GM18502 (cell line): ENCODE results near the gene HK2.

Experiments used
- ATAC-seq: cut with Tn5 transposase; IDR thresholded peaks from one replicate; pipeline ENCODE4 v1.9.1; 2021; ENCODE audit warnings: mild to moderate bottlenecking; ENCODE audit not compliant: unreplicated experiment, poor library complexity

Gene HK2

DNA sequence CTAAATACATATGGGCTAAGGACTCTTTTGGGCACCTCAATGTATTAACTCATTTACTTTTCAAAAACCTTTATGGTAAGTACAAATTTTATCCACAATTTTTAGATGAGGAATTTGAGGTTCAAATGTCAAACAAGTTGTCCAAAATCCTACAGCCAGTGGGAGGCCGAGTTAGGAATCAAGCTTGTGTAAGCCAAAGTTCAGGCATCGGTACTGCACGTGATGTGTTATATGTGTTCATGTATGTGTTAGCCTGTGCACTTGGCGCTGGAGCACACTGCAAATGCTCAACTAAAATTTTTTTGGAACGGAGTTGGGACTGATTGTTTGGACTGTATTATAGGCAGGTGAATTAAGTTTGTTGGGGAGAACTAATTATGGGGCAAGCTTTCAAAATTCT lies 22.7 kb downstream of the HK2 start:
- ATAC-seq, result no peak

DNA sequence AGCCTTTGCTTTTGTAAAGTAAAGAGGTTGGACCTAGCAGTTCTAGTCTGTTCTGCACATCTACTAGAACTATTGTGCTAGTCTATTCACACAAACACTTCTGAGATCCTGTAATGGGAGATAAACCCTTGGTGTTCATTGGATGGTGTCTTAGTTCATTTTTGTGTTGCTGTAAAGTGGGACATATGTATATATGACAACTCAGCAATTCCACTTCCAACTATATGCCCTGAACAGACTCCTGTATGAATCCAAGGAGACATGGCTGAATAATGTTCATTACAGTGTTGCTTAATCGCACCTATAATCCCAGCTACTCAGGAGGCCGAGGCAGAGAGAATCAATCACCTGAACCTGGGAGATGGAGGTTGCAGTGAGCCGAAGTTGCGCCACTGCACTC lies 23.3 kb downstream of the HK2 start:
- ATAC-seq, result no peak

DNA sequence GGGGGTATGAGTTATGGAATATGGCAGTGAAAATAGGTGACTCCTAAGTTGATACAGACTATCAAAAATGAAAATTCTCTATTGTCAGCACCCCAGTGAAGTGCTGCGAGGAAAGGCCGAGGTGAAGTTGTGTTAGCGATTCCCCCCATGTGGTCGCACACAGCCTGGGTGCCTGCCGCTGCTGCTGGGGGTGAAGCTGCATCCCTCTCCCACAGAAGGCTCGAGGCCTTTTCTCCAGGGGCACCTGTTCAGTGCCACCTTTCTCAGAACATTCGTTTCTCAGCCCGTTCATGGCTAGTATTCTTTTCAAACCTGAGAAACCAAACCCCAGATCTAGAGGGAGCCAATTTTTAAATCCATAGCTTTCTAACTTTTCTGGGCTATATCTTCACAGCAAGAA lies 23.8 kb downstream of the HK2 start:
- ATAC-seq, result no peak

DNA sequence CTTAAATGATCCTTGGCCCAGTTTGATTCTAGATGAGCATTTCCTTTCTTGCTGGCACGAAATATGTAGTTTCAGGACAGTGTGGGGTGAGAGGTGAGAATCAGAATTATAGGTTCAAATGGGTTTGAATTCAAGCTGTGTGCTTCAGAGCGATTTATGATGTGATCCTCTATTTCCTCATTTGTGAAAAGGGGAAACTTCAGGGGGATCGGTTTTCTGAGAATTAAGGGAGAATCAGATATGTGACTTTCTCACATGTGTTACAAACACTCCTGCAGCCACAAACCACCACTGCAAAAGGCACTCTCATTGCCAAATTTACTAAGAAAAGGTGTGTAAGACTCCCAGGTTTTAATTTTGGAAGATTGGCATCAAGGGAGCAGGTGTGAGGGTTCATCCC lies 24.4 kb downstream of the HK2 start:
- ATAC-seq, result no peak

DNA sequence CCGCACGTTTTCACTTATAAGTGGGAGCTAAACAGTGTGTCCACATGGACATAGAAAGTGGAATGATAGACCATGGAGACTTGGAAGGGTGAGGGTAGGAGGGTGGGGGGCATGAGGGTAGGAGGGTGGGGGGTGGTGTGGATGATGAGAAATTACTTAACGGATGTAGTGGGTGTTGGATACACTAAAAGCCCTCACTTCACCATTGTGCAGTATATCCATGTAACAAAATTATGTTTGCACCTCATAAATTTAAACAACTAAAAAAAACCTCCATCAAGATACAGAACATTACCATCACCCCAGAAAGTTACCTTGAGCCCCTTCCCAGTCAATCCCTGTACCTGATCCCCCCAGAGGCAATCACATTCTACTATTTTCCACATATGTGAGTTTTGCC lies 26.2 kb downstream of the HK2 start:
- ATAC-seq, result no peak

DNA sequence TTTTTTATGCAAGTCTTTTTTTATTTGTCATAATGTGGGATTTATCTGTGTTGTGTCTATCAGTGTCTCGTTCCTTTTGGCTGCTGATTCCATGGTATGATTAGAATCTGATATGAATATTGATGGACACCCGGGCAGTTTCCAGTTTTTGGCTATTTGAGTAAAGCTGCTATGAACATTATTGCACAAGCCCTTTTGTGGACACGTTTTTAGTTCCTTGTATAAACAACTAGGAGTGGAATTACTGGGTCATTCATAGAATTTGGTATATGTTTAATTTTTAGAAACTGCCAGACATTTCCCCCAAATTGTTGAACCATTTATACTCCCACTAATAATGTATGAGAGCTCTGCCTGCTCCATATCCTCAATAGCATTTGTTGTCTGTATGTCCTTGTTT lies 26.6 kb downstream of the HK2 start:
- ATAC-seq, result no peak

DNA sequence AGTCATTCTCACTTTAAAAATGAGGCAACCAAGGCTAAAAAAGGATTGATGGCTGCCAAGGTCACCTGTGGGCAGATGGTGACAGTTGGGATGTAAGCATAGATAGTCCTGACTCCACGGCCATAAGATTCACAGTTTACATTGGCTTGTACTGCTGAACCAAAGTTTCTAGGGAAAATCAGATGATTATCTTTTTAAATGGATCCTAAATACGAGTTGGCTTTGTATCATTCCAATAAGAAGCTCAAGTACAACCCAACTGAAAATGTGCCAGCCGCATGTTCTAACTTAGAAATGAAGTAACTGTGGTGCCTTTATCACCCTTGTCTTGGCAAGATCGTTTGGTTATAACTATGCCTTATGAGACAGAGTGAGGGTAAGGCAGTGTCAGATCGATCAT lies 27.6 kb downstream of the HK2 start:
- ATAC-seq, result no peak

DNA sequence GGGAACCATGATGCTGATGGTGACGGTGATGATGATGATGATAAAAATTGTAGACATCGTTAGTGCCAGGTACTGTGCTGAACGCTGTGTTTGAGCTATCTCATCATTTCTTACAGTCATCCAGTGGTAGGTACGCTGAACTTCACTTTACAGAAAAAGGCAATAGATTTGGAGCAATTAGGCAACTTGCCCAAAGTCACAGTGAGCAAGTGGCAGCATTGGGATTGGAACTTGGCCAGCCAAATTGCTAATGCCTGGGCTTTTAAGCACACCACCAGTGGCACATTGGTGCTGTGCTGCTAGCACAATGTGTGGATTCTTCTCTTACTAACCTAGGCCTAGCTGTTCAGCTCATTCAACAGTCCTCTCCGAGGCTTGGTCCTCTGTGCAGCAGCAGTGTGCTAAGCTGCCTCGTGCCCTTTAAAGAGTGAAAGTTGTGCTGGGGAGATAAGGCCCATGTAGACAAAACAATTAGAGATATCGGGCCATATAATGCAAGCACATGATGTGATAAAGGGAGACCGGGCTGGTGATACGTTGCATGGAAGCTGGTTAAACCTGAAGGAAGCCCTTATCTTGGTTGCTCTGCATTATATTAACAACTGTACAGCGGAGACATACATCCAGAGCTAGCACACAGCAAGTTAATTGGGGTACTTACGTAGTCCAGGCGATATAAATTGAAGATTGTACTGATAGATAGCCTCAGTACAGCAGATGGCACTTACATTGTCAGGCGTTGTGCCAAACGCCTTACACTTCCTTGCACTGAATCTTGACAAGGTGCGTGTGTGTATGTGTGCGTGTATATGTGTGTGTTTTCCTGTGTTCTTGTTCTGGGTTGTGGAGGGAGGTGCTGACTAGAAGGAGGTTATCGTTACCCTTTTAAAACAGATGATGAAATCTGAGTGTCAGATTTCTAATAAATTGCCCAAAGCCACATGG lies 28.4 kb downstream of the HK2 start:
- ATAC-seq, result no peak

DNA sequence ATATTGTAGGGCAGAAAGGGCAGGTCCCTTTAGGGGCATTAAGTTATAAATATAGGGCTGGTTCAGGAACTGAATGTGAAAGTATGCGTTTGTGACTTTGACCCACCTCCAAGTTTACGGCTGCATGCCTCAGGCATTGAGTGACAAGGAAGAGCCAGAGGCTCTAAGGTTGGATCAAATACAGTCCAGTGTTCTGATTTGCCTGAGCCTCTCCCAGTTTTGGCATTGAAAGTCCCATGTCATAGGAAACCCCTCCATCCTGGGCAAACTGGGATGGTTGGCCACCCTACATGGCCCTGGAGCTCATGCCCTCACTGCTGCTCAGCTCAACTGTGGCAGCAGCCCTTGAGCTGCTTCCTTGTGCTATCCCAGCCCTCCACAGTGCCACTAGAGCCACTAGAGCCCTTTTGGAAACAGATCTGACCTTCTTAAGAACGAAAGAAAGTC lies 29.9 kb downstream of the HK2 start:
- ATAC-seq, result no peak

DNA sequence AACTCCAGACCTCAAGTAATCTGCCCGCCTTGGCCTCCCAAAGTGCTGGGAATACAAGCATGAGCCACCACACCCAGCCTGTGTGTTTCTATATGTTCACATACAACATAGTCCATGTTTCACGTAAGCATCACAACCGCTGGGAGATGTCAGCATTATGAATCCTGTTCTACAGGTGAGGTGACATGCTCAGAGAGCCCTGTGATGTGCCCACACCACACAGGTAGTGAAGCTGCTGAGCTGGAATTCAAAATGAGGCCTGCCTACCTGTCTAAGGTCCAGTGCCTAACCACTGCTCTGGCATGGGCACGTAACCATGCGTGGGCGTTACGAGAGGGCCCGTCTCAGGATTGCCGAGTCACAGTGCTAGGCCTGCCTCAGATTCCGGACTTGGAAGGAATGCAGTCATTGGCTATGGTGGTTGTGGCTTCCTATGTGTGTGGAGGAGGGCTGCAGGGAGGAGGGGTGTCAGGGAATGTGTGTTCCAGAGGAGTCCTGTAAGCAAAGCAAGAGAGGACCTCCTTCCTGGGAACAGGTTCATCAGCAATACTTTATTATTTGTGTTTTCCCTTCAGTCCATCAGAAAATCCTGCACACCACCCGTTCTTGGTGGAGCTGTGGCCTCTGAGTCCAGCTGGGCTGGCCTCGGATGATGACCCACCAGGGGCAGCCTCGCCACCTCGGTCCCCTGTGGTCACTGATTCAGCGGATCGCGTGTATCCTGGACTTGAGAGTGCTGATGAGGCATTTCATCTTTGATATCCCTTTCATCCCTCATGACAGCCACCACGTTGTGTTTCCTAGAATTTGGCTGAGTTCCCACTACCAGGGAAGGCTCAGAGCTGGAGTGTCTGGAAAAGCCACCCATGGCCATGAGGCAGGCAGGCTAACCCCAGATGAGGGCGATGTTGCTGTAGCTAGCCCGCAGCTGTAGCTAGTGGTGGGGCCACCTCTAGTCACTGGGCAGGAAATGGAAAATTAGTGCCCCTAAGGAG lies 31.1 kb downstream of the HK2 start:
- ATAC-seq, result no peak

DNA sequence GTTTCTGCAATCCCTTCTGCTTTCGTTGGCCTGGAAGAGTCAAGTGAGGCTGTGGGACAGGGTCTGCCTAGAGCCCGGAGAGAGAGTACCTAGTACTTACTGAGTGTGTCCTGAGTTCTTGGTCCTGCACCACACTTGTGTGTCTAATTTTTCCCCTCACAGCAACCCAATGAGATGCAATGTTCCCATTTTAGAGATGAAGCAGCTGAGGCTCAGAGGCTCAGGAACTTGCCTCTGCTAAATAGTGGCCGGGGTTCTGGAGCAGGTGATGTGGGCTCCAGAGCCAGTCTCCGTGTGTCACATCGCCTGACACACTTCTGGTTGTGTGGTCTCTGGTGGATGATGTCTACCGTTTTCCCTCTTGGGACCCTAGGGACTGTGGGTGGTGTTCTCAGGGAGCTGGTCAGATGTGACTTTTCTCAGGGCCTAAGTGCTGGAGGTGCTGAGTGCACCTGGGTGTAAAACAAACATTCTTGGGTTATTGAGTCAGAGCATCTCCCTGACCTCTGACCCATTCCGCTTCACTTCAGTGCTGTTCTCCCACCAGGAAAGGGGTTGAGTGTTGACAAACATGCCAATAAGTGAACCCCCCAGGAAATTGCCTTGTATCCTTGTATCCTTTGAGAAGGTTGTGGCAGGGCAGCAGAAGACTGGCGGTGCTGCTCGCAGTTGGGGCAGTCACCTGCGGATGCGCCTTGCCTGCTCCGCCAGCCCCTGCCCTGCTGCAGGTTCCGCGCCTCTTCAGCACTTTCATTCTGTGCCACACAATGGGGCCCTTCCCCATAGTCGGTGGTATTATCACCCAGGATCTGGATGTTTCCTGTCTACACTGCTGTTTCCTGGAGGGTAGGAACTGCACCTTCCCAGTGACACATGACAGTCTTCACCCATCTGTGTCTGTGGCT lies 32.1 kb downstream of the HK2 start:
- ATAC-seq, result no peak

DNA sequence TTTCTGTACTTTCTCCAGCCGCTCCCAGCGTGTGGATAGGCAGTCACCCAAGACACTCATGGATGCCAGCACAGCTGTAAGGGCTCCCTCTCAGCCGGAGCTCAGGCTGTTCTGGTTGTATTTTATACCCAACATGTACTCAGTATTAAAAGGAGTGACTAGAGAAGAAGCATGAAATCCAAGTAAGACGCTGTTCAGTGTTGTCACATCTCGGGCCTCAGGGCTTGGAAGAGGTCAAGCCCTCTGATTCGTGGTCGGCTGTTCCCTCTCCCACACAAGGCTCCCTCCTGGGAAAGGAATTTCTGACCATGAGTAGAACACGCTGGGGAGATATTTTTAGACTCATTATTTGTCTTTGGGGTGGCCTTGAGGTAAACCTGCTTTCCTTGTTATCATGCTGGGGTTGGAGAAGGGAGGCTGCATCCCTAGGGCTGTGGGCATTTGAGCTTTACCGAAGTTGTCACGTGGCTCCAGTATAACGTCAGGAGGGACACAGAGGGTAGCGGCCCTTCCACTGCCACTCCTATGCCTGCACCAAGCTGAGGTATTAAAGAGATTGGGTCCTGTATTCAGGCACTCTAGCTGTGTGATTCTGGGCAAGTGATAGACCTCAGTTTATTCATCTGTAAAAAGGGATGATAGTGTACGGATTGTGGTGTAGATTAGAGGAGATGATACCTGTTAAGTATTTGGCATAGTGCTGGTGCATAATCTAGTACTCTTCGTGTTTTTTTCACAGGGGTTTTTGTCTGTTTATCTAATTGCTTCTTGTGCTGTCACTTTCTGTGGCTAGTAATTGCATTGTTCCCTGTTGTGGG lies 34.1 kb downstream of the HK2 start:
- ATAC-seq, result no peak

DNA sequence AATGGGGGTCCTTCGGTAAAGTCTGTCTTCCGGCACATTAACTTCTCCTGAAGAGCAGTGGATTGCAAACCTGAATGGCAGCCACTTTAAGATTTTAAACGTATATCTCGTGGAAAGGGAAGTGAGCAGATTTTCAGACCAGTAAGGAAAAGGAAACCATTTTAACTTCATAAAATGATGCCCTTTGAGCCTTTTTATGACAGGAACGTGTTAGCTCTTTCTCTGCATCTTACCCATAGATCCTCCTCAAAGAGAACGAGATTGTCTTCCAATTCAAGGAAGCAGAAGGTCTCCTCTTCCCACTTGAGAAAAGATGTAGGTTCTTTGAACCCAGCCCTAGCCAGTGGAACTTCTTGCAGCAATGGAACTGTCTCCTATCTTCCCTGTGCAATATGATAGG lies 35.6 kb downstream of the HK2 start:
- no peak for ATAC-seq

DNA sequence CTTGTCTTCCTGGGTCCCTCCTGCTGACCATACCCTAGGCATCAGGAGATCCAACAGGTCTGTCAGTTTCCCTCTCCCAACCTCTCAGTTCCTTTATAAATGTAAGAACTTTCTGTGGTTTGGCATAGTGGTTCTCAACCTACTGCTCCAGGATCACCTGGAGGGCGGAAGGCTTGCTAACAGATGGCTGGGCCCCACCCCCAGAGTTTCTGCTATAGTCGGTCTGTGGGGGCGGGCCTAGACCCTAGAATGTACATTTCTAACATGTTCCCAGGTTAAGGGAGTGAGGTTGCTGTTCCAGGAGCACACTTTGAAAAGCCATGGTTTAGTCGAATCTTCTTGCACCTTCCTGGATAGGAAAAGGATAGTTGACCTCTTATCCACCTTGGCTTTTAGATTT lies 37.0 kb downstream of the HK2 start:
- no peak for ATAC-seq

DNA sequence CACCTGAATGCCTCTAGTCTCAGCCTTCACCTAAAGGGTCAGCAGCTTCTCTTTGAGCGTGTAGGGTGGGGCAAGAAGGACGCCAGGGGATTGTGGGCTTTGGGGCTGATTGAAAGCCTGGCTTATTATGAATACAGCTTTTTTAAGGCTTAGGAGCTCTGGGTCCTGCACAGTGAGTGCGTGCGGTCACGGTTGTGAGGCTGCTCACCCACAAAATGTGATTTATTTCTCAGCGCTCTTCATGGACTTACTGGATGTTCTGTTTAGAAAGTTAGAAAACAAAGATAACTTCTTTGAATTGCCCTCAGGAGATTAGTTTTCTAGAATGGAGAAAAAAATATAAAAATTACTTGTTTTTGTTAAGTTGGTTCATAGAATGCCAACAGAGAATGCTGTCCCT lies 37.5 kb downstream of the HK2 start:
- ATAC-seq, result no peak

DNA sequence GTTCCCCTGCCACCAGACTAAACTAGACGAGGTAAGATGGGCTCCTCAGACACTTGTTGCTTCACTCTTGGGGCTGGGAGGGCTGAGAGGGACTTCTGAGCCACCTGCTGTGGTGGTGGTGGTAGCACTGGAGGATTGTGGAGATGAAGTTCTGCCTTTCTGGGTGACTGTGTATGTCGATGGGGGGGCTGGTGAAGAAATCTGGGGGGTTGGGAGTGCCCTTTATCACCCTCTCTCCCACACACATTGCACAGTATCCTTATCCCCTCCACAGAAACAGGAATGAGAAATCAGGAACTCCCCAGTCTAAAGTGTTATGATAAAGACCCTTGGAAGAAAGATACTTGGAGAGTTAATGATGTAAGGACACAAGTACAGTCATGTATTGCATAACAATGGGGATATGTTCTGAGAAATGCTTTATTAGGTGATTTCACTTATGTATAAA lies 38.5 kb downstream of the HK2 start:
- ATAC-seq, result no peak

DNA sequence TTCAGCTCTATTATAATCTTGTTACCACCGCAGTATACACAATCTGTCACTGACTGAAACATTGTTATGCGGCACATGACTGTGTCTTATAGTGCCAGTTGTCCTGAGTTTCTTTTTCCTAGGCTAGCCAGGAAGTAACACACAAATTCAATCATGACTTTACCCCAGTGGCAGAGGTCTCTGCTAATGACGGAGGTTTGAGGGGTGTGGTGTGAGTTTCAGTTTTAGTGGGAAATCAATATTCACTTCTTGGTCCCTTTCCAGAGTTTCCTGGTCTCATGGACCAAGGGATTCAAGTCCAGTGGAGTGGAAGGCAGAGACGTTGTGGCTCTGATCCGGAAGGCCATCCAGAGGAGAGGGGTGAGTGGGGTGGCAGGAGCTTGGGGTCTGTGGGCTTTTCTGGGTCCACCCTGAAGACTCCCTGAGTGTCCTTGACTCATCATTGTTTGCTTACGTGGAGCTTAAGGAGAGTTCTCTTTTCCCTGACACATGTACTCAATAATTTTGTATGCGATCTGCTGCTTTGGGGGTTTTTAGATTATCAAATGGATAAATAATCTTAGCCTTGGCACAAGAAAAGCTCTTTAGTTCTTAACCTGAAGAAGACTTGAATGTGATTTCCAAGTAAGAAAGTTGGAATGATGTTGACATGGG lies 39.2 kb downstream of the HK2 start:
- ATAC-seq, result no peak
